HG03108 (cell line): ENCODE measurements around the gene MCC.
"Not testable (repeated sequence)": the region's sequence is repeated elsewhere in the genome, so short reads cannot be mapped to it uniquely, and the experiment has no call there.

ENCODE experiments used
- ATAC-seq: cut with Tn5 transposase; IDR thresholded peaks from one replicate; pipeline ENCODE4 v1.9.1; 2021; ENCODE audit warnings: moderate library complexity; ENCODE audit not compliant: unreplicated experiment

MCC gene

DNA sequence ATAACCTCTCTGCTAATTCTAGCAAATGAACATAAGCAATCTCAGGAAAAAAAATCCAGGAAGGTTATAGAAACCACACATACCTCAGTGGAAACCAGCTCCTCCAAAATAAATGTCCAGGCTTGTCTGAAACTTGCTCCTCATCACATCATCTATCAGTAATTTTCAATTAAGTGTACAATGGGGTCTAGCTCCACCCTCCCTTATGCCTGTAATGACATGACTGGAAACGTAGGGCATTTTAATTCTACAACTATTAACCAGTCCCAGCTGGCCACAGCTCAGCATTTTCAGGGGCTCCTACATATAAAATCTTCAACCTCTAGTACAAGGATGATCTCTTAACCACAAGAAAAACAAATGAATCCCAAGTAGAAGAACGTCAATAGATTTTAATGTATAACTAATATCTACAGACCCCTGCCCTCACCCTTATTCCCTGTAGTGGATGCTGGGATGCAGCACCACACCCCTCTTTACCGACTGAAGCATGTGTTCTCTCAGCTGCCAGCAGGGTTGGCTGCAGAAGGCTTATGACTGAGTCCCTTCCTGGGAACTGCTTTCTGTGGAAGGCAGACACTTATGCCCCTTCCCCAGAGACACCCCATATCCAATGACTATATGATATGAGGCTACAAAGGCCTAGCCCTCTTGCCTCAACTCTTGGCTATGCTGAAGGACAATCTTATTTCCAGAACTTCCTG, 60.2 kb downstream of the MCC start:
- ATAC-seq: no peak

GRCh38 chr5:113425909-113426308, 62.3 kb downstream of the MCC start:
- ATAC-seq: no peak

- ATAC-seq: no peak
Measured at GRCh38 chr5:113421693-113422092, 66.6 kb downstream of the MCC start.

GRCh38 chr5:113405530-113405929, 82.7 kb downstream of the MCC start:
- ATAC-seq: no peak

GRCh38 chr5:113404269-113404668, 84.0 kb downstream of the MCC start:
- ATAC-seq: no peak

DNA sequence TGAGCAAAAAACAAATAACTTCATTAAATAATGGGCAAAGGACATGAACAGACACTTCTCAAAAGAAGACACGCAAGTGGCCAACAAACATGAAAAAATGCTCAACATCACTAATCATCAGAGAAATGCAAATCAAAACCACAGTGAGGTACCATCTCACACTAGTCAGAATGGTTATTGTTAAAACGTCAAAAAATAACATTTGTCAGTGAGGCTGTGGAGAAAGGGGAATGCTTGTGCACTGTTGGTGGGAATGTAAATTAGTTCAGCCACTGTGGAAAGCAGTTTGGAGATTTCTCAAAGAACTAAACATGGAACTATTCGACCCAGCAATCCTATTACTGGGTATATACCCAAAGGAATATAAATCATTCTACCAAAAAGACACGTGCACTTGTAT, 90.3 kb downstream of the MCC start:
- ATAC-seq: not testable (repeated sequence)

- ATAC-seq: no peak
Measured at GRCh38 chr5:113397046-113397445, 91.2 kb downstream of the MCC start.

DNA sequence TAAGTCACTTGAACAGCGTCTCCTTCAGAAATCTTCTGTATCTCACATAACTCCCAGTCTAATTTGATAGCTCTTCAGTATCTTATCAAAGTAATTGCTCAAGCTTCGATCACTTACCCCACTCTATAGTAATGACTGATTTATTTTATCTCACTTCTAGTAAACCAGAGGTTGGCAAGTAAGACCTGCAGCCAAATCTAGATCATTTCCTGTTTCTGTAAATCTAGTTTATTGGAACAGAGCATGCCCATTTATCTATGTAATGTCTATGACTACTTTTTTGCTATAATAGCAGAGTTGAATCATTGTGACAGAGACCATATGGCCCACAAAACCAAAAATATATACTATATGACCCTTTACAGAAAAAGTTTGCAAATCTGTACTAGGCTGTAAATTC, 93.6 kb downstream of the MCC start:
- no peak for ATAC-seq

GRCh38 chr5:113390224-113390623, 98.0 kb downstream of the MCC start:
- ATAC-seq: no peak

- ATAC-seq: no peak
Measured at GRCh38 chr5:113389116-113389515, 99.1 kb downstream of the MCC start.

DNA sequence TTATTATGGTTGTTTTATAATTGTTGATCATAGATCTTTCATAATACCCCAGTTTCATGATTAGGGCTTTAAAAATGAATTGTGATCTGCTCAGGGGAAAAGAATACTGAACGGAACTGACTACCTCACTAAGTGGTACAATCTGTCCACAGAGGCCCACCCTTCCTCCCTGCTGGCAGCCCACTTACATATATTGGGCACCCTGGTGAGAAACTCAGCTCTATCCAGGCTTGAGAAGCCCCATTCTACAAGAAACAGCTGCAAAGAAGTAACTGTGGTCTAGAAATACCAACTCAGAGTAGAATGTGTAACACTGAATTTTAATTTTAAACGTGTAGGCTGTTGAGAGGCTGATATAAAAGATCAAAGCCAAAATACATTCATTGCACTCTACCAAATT, 100.4 kb downstream of the MCC start:
- ATAC-seq: no peak

GRCh38 chr5:113384782-113385285, 103.4 kb downstream of the MCC start:
- no peak for ATAC-seq

DNA sequence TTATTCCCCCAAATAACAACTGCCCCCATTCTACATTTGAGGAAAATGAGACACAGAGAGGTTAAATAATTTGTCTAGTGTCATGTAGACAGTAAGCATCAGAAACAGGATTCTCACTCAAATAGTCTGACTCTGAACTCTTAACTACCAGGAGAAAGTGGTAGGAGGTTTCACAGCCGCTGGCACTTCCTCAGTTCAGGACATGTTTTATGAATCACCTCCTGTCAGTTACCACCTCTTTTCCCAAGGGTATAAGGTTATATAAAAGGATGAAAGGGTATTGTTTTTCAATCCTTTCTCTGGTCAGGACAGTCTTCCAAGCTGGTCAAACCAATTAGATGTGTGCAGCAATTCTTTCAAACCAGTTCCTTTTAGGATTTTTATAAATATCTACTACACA, 105.5 kb downstream of the MCC start:
- ATAC-seq: no peak

DNA sequence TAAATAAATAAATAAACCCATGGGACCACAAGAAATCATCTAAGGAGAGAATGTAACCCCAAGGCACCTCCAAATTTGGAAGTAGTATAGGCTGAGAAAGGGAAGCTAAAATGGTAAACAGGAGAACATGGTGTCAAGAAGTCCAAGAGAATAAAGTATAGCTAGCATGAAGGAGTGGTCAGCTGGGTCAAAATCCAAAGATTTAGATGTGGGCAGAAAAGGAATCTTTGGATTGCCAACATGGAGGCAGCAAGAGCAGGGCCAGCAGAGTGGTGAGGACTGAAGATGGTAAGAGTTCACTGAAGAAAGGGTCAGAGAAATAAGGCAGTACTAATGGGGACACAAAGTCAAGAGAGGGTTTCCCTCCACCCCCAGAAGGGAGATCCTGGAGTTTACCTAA, 106.5 kb downstream of the MCC start:
- ATAC-seq: no peak

DNA sequence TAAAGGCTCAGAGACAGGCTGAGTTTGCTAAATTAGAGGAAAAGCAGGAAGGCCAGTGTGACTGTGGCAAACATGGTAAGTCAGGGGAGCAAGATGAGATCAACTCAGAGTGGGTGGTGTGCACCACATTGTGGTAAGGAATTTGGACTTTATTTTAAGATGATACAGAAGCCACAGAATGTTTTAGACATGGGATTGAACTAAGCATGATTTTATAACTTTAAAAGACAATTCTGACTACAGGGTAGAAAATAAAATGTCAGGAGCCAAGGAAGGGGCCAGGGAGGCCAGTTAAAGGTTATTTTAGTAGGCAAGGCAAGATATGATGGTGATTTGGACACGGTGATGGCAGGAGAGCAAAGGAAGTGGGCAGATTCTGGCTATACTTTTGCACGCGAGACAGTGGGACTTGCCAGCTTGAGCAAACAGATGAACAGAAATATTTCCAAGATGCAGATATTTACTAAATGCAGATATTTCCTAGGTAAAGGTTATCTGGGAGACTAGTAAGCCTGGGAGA, 107.4 kb downstream of the MCC start:
- ATAC-seq: no peak

DNA sequence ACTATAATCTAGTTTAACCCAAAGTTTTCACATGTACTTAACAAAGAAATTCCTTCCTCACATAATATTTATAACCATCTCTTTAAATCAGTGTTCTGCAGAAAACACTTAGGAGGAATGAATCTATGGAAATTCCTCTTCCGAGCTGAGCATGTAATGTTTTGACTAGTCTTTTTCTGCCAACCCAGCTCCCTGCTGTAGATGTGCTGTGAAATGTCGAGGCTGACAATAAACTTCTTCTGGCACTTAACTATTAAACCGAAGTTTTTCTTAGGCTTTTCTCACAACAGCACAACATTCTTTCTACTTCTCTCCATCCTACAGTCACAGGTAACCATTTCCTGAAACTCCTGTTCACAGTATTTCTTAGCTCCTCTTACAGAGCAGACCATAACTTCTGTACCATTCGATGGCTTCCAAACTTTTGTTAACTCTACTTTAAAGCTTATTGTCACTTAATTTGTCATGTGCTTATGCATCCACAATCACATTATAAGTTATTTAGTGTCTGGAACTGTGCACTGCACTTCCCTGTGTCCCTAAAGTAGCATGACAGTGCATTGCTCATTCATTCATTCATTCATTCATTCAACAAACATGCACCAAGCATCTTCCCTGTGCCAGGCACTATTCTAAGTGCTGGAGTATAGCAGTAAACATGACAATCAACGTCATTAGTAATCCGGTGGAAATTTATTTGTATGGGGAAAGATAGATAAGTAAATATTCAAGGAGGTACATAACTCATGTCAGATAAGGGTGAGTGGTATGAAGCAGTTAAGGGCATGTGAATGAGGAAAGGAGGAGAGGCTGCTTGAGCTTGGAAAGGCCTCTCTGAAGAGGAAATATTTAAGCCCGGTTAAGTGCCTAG, 108.1 kb downstream of the MCC start:
- no peak for ATAC-seq

DNA sequence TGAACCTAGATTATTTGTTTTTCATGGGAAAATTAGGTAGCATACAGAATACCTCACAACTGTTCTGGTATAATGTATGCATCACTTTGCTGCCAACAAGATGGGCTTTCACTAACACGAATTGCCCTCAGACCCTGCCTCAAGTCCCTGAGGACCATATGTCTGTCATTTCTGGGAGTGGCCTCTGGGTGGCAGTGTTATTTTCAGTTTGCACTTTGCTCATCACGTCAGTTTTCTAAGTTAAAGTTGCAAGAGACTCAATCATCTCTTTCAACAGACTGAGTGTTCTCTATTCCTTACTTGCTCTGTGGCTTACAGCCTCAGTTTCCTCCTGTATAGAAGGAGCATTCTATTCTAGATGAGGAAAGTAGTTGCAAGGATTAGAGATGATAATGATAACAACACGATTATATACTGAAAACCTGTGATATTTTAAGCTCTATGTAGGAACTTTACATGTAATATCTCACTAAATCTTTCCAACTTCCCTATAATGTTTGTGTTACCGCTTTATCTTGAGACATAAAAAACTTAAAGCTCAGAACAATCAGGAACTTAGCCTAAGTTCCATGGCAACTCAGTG, 109.2 kb downstream of the MCC start:
- ATAC-seq: peak; percentile 65

GRCh38 chr5:113378514-113378913, 109.7 kb downstream of the MCC start:
- no peak for ATAC-seq

- no peak for ATAC-seq
Measured at GRCh38 chr5:113378081-113378480, 110.2 kb downstream of the MCC start.

- no peak for ATAC-seq
Measured at GRCh38 chr5:113376640-113377039, 111.6 kb downstream of the MCC start.

- ATAC-seq: no peak
Measured at GRCh38 chr5:113375480-113376060, 112.7 kb downstream of the MCC start.
